A549 (cell line): ENCODE measurements around the gene CRB2. TPM values are rescaled to one million over a fixed set of nuclear protein-coding genes. Genes with fewer than 3 reads are reported as not detected.

ENCODE experiments used
- ATAC-seq, 2 experiments: fragments of 200-7000 bp in 1 of 2; fragments of >200 bp in 1 of 2; cut with Nextera tagmentation in 1 of 2; cut with Tn5 transposase in 1 of 2; 3 replicates each; pipeline versions ENCODE4 v1.8.0 to v1.9.1; 2018 to 2020; ENCODE audit warnings: mild to moderate bottlenecking in 1 of 2, moderate library complexity in 1 of 2
- CTCF ChIA-PET: fragments of 300-600 bp; sonication (Branson Sonifier 250); formaldehyde crosslinking; extraction: SDS; loops from one replicate; lab custom pipeline; 2021; ENCODE audit warnings: antibody characterized with exemption, inconsistent platforms; lab: Yijun Ruan, JAX
- POLR2A ChIA-PET: fragments of 350-600 bp; formaldehyde crosslinking; extraction: SDS; loops from one replicate; lab custom pipeline; 2021; ENCODE audit warnings: antibody characterized with exemption, inconsistent platforms; lab: Yijun Ruan, JAX
- DNase-seq, 2 experiments: peaks; one replicate each; pipeline versions ENCODE4 v3.0.0 to v3.0.0-alpha.2; 2011 to 2016; ENCODE audit warnings: low read depth in 1 of 2, low spot score in 1 of 2
- FAIRE-seq: peaks from 2 replicates; lab custom pipeline; 2011; peaks lifted over from hg19 to GRCh38; lab: Jason Lieb, UNC
- H3K27ac ChIP-seq, 2 experiments: fragments of >200 bp; sonication (Bioruptor Twin); formaldehyde crosslinking; 3 replicates each; pipeline ENCODE4 v1.5.1; 2016 to 2017
- H3K4me1 ChIP-seq: fragments of >200 bp; sonication (Bioruptor Twin); formaldehyde crosslinking; 3 replicates; pipeline ENCODE4 v1.6.1; 2016
- H3K4me2 ChIP-seq: fragments of >200 bp; sonication (Bioruptor Twin); formaldehyde crosslinking; 3 replicates; pipeline ENCODE4 v1.6.1; 2016
- H3K4me3 ChIP-seq: fragments of >200 bp; sonication (Bioruptor Twin); formaldehyde crosslinking; 3 replicates; pipeline ENCODE4 v1.5.1; 2016
- H3K9me3 ChIP-seq: fragments of >200 bp; sonication (Bioruptor Twin); formaldehyde crosslinking; 3 replicates; pipeline ENCODE4 v1.6.1; 2016
- CBX2 ChIP-seq: fragments of 200-600 bp; sonication (generic); IDR thresholded peaks from 2 replicates; pipeline ENCODE4 v1.6.1; 2016; ENCODE audit warnings: low read depth, mild to moderate bottlenecking, borderline replicate concordance
- CBX8 ChIP-seq: fragments of 200-600 bp; sonication (generic); IDR thresholded peaks from 2 replicates; pipeline ENCODE4 v1.6.1; 2016
- CHD4 ChIP-seq: fragments of 200-600 bp; sonication (generic); IDR thresholded peaks from 2 replicates; pipeline ENCODE4 v1.6.1; 2016; ENCODE audit warnings: antibody characterized with exemption, mild to moderate bottlenecking, borderline replicate concordance
- EHF ChIP-seq: fragments of 250-450 bp; sonication (Bioruptor Pico); IDR thresholded peaks from 2 replicates; pipeline ENCODE4 v1.5.0; 2020; ENCODE audit warnings: mild to moderate bottlenecking
- EHMT2 ChIP-seq: fragments of 200-600 bp; sonication (generic); IDR thresholded peaks from 2 replicates; pipeline ENCODE4 v1.6.1; 2016; ENCODE audit warnings: antibody characterized with exemption, low read depth, mild to moderate bottlenecking, moderate library complexity
- EP300 ChIP-seq, 2 experiments: fragments of >200 bp; sonication (Bioruptor Twin); formaldehyde crosslinking; IDR thresholded peaks; 2 replicates in 1 of 2; 3 replicates in 1 of 2; pipeline ENCODE4 v1.6.1; 2016 to 2017
- ESRRA ChIP-seq: fragments of 150-350 bp; IDR thresholded peaks from 2 replicates; pipeline ENCODE4 v1.6.1; 2014; ENCODE audit warnings: mild to moderate bottlenecking, low read length, borderline replicate concordance
- FOSL2 ChIP-seq, 2 experiments: fragments of 450-650 bp in 1 of 2; fragments of >200 bp in 1 of 2; sonication (Bioruptor Twin) in 1 of 2; formaldehyde crosslinking; IDR thresholded peaks; 2 replicates each; pipeline versions ENCODE4 v1.5.0 to v1.6.1; 2016 to 2020; ENCODE audit warnings: mild to moderate bottlenecking in 1 of 2, moderate library complexity in 1 of 2
- HDAC2 ChIP-seq: fragments of 200-600 bp; sonication (generic); IDR thresholded peaks from 2 replicates; pipeline ENCODE4 v1.6.1; 2016
- HOXB13 ChIP-seq: fragments of 250-450 bp; sonication (Bioruptor Pico); IDR thresholded peaks from 2 replicates; pipeline ENCODE4 v1.5.0; 2020; ENCODE audit warnings: low read depth, mild to moderate bottlenecking, moderate library complexity
- KDM1A ChIP-seq: fragments of 200-600 bp; sonication (generic); IDR thresholded peaks from 2 replicates; pipeline ENCODE4 v1.6.1; 2016; ENCODE audit warnings: low read depth, mild to moderate bottlenecking
- KDM5A ChIP-seq: fragments of 200-600 bp; sonication (generic); IDR thresholded peaks from 2 replicates; pipeline ENCODE4 v1.6.1; 2016; ENCODE audit warnings: antibody characterized with exemption, mild to moderate bottlenecking
- MAZ ChIP-seq: fragments of 150-350 bp; IDR thresholded peaks from 2 replicates; pipeline ENCODE4 v1.6.1; 2014; ENCODE audit warnings: antibody characterized with exemption, low read depth, low read length, borderline replicate concordance
- NPAS2 ChIP-seq: fragments of 250-450 bp; sonication (Bioruptor Pico); IDR thresholded peaks from 2 replicates; pipeline ENCODE4 v1.8.0; 2022; ENCODE audit warnings: mild to moderate bottlenecking, moderate library complexity, borderline replicate concordance
- NR3C1 ChIP-seq: fragments of >200 bp; sonication (Bioruptor Twin); formaldehyde crosslinking; IDR thresholded peaks from 3 replicates; pipeline ENCODE4 v1.6.1; 2017
- PHF8 ChIP-seq: fragments of 200-600 bp; sonication (generic); IDR thresholded peaks from 2 replicates; pipeline ENCODE4 v1.6.1; 2016; ENCODE audit warnings: low read depth, mild to moderate bottlenecking, antibody characterized with exemption, moderate library complexity, borderline replicate concordance
- POLR2A ChIP-seq: IDR thresholded peaks from 2 replicates; pipeline ENCODE4 v1.6.1; 2012; ENCODE audit warnings: mild to moderate bottlenecking, low read length
- POLR2AphosphoS2 ChIP-seq: conservative IDR thresholded peaks from 2 replicates; pipeline ENCODE4 v1.6.1; 2012; ENCODE audit warnings: low read length, improper control_type of control experiment, inconsistent platforms
- RCOR1 ChIP-seq: fragments of 150-350 bp; IDR thresholded peaks from 2 replicates; pipeline ENCODE4 v1.6.1; 2014; ENCODE audit warnings: antibody characterized with exemption, low read length, low read depth
- TP53 ChIP-seq: fragments of 250-450 bp; sonication (Bioruptor Pico); IDR thresholded peaks from 2 replicates; pipeline ENCODE4 v1.5.0; 2021; ENCODE audit warnings: mild to moderate bottlenecking, moderate library complexity
- ZNF302 ChIP-seq: fragments of 250-450 bp; sonication (Bioruptor Pico); IDR thresholded peaks from 2 replicates; pipeline ENCODE4 v1.9.0; 2021; ENCODE audit warnings: inconsistent platforms, mild to moderate bottlenecking, moderate library complexity
- WGBS: methylation state at CpG from one replicate; pipeline ENCODE4 v1.1.6; 2017; ENCODE audit errors: missing lambda C conversion rate; 5-methylcytosine and 5-hydroxymethylcytosine counted together
- polyA plus RNA-seq, 4 experiments: library from polyadenylated mRNA; depleted of rRNA in 3 of 4; stranded (reverse); fragments of >200 nt; fragmentation: RNase III in 1 of 4; extraction: RNeasy Plus Mini Kit Qiagen cat#74134 plus additional on column Dnase treatment in 1 of 4; gene quantifications; 2 replicates in 3 of 4; 3 replicates in 1 of 4; pipeline ENCODE4 v1.2.3, GENCODE V29; 2011 to 2017
- TF ChIP-seq, protein P1 (sequence below): IDR thresholded peaks from 2 replicates; pipeline ENCODE4 v1.6.1; 2012
- TF ChIP-seq, protein P2 (sequence below): IDR thresholded peaks from 2 replicates; pipeline ENCODE4 v1.6.1; 2012
- TF ChIP-seq, protein P3 (sequence below): fragments of 200-600 bp; sonication (generic); IDR thresholded peaks from 2 replicates; pipeline ENCODE4 v1.6.1; 2016; ENCODE audit warnings: antibody characterized with exemption, mild to moderate bottlenecking, moderate library complexity

CRB2 gene
- polyA plus RNA-seq, 2 of the 4 experiments (the other 2 are of a cell fraction) = 0.01 to 0.05 TPM

DNA sequence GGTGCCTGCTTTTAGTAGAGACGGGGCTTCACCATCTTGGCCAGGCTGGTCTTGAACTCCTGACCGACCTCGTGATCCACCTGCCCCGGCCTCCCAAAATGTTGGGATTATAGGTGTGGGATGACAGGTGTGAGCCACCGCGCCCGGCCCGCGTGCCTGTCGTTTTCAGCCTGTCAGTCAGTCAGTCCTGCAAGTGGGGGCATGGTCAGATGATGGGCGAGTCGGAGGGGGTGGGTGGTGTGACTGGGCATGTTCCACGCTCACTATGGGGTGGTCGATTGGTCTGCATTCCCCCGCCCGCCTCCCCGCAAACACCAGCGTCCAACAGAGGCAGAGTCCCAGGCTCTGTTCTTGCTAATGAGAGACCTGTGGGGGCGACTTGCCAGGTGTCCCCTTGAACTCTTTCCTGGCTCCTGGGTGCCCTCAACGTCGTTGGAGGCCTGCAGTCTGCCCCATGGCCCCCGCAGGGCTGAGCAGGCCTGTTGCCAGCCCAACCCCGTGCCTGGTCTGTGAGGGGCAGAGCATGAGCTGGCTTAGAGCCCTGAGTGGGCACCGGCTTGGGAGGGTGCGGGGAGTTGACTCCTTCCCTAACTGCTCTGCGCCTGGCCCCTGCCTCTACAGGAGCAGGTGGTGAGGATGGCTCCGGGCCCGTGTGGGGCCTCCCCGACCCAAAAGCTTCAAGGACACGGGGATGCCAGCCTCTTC is 23.1 kb downstream of the CRB2 start:
- no peak for DNase-seq
- CTCF ChIA-PET = interaction anchor here (1.7 to 2.0 kb wide), 2 partner anchors 25 kb away, joined by 6 to 10 read pairs; no protein-coding TSS in a partner anchor
- no peak overlapping the region for H3K4me2 ChIP-seq
- H3K4me3 ChIP-seq = no peak overlapping the region
- TF ChIP-seq HOXB13 (no peak), NR3C1 (no peak), EP300 (IDR thresholded peaks at IDR 0.05) (no peak), KDM5A (no peak), EHMT2 (no peak), CBX2 (no peak), KDM1A (no peak), TP53 (no peak), CBX8 (no peak), ESRRA (no peak), EHF (no peak), CHD4 (no peak), POLR2AphosphoS2 (no peak), NPAS2 (CRISPR knock-in tag) (no peak), ZNF302 (CRISPR knock-in tag) (no peak), MAZ (no peak)
- TF ChIP-seq, protein P1, sequence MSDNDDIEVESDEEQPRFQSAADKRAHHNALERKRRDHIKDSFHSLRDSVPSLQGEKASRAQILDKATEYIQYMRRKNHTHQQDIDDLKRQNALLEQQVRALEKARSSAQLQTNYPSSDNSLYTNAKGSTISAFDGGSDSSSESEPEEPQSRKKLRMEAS = no peak
- TF ChIP-seq, protein P2, sequence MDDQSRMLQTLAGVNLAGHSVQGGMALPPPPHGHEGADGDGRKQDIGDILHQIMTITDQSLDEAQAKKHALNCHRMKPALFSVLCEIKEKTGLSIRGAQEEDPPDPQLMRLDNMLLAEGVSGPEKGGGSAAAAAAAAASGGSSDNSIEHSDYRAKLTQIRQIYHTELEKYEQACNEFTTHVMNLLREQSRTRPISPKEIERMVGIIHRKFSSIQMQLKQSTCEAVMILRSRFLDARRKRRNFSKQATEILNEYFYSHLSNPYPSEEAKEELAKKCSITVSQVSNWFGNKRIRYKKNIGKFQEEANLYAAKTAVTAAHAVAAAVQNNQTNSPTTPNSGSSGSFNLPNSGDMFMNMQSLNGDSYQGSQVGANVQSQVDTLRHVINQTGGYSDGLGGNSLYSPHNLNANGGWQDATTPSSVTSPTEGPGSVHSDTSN = no peak
- POLR2A ChIA-PET = no interaction called here
- 82% methylated on average over 21 of the region's 30 CpGs for WGBS
- no peaks in the 10 kb centered on the region for H3K9me3 ChIP-seq
- H3K27ac ChIP-seq = no peak overlapping the region
- H3K4me1 ChIP-seq = no peaks in the 10 kb centered on the region
- no peak for ATAC-seq
- FAIRE-seq = no peak

DNA sequence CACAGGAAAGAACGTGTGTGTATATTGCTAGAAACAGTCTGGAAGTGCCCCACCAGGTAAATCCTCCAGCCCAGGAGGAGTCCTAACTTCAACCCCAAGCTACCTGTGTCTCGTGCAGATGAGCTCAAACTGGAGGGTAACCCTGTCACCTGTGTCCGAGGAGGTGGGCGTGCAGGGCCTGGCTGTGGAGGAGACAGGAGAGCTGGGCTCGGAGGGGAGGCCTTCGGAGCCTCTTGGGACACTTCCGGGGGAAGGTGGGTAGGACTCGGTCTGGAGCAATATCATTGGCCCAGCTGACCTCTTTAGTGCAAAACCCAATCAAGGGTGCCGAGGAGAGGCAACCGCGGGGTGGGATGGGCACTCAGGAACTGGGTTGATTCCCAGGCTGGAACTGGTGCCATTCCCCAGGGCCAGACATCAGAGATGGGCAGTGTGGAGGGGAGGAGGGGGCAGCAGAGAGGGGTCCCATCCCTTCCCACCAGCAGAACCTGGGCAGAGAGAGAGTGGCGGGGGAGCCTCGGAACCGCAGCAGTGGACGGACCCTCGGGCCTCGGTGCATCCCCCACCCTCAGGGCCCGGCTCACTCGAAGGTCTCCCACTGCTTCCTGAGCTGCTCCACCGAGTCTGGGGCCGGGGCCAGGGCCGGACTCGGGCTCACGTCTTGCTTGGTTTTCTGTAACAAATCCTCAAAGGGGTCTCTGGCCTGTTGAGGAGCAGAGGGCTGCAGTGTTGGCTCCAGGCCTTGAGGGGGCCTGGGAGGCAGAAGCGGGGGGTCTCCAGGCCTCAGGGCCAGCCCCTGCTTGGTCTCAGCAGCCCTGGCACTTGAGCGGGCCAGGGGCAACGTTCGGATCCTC is 25.1 kb downstream of the CRB2 start:
- ChIA-PET POLR2A (no interaction called here), CTCF (interaction anchor here (0.9 to 12.5 kb wide), 8 partner anchors 9 to 1216 kb away, joined by 3 to 130 read pairs (median 4); partner anchors contain the start of gene CRB2)
- 85% methylated on average over 24 of the region's 28 CpGs for WGBS
- no peaks in the 10 kb centered on the region for H3K4me1 ChIP-seq
- H3K4me2 ChIP-seq = no peak overlapping the region
- no peak for TF ChIP-seq POLR2A
- no peak for TF ChIP-seq HDAC2
- no peak for TF ChIP-seq RCOR1
- TF ChIP-seq FOSL2 (IDR thresholded peaks at IDR 0.05) = no peak
- TF ChIP-seq FOSL2 (CRISPR knock-in tag; IDR thresholded peaks at IDR 0.05) = no peak
- TF ChIP-seq, protein P3, sequence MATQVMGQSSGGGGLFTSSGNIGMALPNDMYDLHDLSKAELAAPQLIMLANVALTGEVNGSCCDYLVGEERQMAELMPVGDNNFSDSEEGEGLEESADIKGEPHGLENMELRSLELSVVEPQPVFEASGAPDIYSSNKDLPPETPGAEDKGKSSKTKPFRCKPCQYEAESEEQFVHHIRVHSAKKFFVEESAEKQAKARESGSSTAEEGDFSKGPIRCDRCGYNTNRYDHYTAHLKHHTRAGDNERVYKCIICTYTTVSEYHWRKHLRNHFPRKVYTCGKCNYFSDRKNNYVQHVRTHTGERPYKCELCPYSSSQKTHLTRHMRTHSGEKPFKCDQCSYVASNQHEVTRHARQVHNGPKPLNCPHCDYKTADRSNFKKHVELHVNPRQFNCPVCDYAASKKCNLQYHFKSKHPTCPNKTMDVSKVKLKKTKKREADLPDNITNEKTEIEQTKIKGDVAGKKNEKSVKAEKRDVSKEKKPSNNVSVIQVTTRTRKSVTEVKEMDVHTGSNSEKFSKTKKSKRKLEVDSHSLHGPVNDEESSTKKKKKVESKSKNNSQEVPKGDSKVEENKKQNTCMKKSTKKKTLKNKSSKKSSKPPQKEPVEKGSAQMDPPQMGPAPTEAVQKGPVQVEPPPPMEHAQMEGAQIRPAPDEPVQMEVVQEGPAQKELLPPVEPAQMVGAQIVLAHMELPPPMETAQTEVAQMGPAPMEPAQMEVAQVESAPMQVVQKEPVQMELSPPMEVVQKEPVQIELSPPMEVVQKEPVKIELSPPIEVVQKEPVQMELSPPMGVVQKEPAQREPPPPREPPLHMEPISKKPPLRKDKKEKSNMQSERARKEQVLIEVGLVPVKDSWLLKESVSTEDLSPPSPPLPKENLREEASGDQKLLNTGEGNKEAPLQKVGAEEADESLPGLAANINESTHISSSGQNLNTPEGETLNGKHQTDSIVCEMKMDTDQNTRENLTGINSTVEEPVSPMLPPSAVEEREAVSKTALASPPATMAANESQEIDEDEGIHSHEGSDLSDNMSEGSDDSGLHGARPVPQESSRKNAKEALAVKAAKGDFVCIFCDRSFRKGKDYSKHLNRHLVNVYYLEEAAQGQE = no peak
- TF ChIP-seq PHF8 = no peak
- no peak for TF ChIP-seq EHF
- TF ChIP-seq POLR2AphosphoS2 = no peak
- no peak overlapping the region for H3K27ac ChIP-seq
- no peak overlapping the region for H3K4me3 ChIP-seq
- ATAC-seq (no peak), FAIRE-seq (no peak), DNase-seq (no peak)
- no peaks in the 10 kb centered on the region for H3K9me3 ChIP-seq
